GM10266 (cell line): Measurements from ENCODE around the gene CD84.

Experiments used
- DNase-seq: peaks from one replicate; pipeline ENCODE4 v3.0.0; 2012; ENCODE audit errors: extremely low spot score
- CTCF ChIP-seq: IDR thresholded peaks from 2 replicates; pipeline ENCODE4 v1.5.1; 2012; ENCODE audit warnings: mild to moderate bottlenecking, low read depth; ENCODE audit not compliant: control insufficient read depth, insufficient read depth; ENCODE audit errors: missing control alignments

Gene CD84

GRCh38 chr1:160558660-160559380 is 20.5 kb downstream of the CD84 start:
- no peak for TF ChIP-seq CTCF
- no peak for DNase-seq

GRCh38 chr1:160553778-160554177 is 25.5 kb downstream of the CD84 start:
- DNase-seq = no peak

GRCh38 chr1:160552425-160552824 is 26.9 kb downstream of the CD84 start:
- no peak for TF ChIP-seq CTCF
- DNase-seq = no peak

More at GRCh38 chr1:160553778-160554177, 25.5 kb downstream of the CD84 start:
- TF ChIP-seq CTCF = no peak

GRCh38 chr1:160550572-160551034 is 28.7 kb downstream of the CD84 start:
- peak; percentile 45 for TF ChIP-seq CTCF
- DNase-seq = peak; percentile 32

GRCh38 chr1:160549665-160550006 is 29.7 kb downstream of the CD84 start:
- TF ChIP-seq CTCF = no peak
- DNase-seq = no peak

GRCh38 chr1:160548960-160549664 is 30.2 kb downstream of the CD84 start:
- no peak for DNase-seq
- TF ChIP-seq CTCF = no peak

- TF ChIP-seq CTCF = no peak
- DNase-seq = peak; percentile 74
Observed at GRCh38 chr1:160548183-160548582, 31.1 kb downstream of the CD84 start.
